CD4-positive, alpha-beta memory T cell (primary cell): ENCODE data around the gene ARL11. TPM values are rescaled to one million over a fixed set of nuclear protein-coding genes. Genes with fewer than 3 reads are reported as not detected.
A peak's percentile ranks its signal among the peaks of the same experiment; 100 is the strongest.

Source experiments
- CTCF ChIA-PET: fragments of 350-600 bp; sonication (Branson Sonifier 250); formaldehyde crosslinking; loops from one replicate; lab custom pipeline; 2021; ENCODE audit warnings: inconsistent platforms; ENCODE audit not compliant: partially characterized antibody; lab: Charles Lee
- POLR2A ChIA-PET: fragments of 350-600 bp; sonication (Branson Sonifier 250); formaldehyde crosslinking; loops from one replicate; lab custom pipeline; 2021; ENCODE audit not compliant: partially characterized antibody; lab: Charles Lee
- DNase-seq, 5 donors: peaks; one replicate each; pipeline versions ENCODE4 v3.0.0 to v3.0.0-alpha.2; 2020 to 2022; ENCODE audit warnings: mixed read lengths in 1 of 5
- H3K27ac ChIP-seq: one replicate; pipeline ENCODE4 v1.7.0; 2013; ENCODE audit warnings: low read depth, low read length
- H3K27me3 ChIP-seq: 2 replicates; pipeline ENCODE4 v1.7.0; 2013; ENCODE audit warnings: mild to moderate bottlenecking, low read length, moderate library complexity; ENCODE audit not compliant: insufficient read depth
- H3K36me3 ChIP-seq: 2 replicates; pipeline ENCODE4 v1.7.0; 2013; ENCODE audit warnings: mild to moderate bottlenecking, low read length, moderate library complexity; ENCODE audit not compliant: insufficient read depth
- H3K4me1 ChIP-seq: 2 replicates; pipeline ENCODE4 v1.7.0; 2013; ENCODE audit warnings: mild to moderate bottlenecking, low read length, moderate library complexity; ENCODE audit not compliant: insufficient read depth
- H3K4me3 ChIP-seq, 2 donors: one replicate each; pipeline ENCODE4 v1.7.0; 2013; ENCODE audit warnings: low read length in 2 of 2, mild to moderate bottlenecking in 1 of 2
- H3K9me3 ChIP-seq, 2 donors: one replicate each; pipeline ENCODE4 v1.7.0; 2013; ENCODE audit warnings: low read length in 2 of 2, control low read depth in 1 of 2; ENCODE audit not compliant: control insufficient read depth in 1 of 2
- H3K27ac Mint-ChIP-seq, 7 donors: one replicate each; pipeline ENCODE4 v1.8.0; 2020 to 2021; ENCODE audit warnings: mixed read lengths in 7 of 7, mild to moderate bottlenecking in 6 of 7, inconsistent platforms in 3 of 7, moderate library complexity in 3 of 7
- H3K27me3 Mint-ChIP-seq, 2 donors: one replicate each; pipeline ENCODE4 v1.8.0; 2020 to 2021; ENCODE audit warnings: mixed read lengths in 2 of 2
- H3K36me3 Mint-ChIP-seq, 2 donors: one replicate each; pipeline ENCODE4 v1.8.0; 2020 to 2021; ENCODE audit warnings: mixed read lengths in 2 of 2, inconsistent platforms in 1 of 2, mild to moderate bottlenecking in 1 of 2
- H3K4me1 Mint-ChIP-seq, 4 donors: one replicate each; pipeline ENCODE4 v1.8.0; 2020 to 2021; ENCODE audit warnings: mixed read lengths in 4 of 4, mild to moderate bottlenecking in 1 of 4
- H3K4me3 Mint-ChIP-seq, 8 donors: one replicate each; pipeline ENCODE4 v1.8.0; 2020 to 2021; ENCODE audit warnings: mixed read lengths in 8 of 8, mild to moderate bottlenecking in 7 of 8, moderate library complexity in 6 of 8, inconsistent platforms in 3 of 8
- H3K9me3 Mint-ChIP-seq, 8 donors: one replicate each; pipeline ENCODE4 v1.8.0; 2020 to 2021; ENCODE audit warnings: mixed read lengths in 8 of 8, mild to moderate bottlenecking in 5 of 8, inconsistent platforms in 3 of 8, moderate library complexity in 1 of 8
- intact Hi-C: fragments of 100-400 bp; cut with micrococcal nuclease; formaldehyde crosslinking; loops from one replicate; pipeline ENCODE4 v1.15.1; 2023
- polyA plus RNA-seq, 2 donors: library from polyadenylated mRNA; unstranded; fragments of 300-500 nt; fragmentation: Illumina TruSeq; gene quantifications; one replicate each; pipeline ENCODE4 v1.2.3, GENCODE V29; 2021
- total RNA-seq, 2 experiments: library from RNA; stranded (reverse); gene quantifications; one replicate each; pipeline ENCODE4 v1.2.3, GENCODE V29; 2021

ARL11 gene
- total and polyA plus RNA-seq, 4 experiments from 2014 or later: 0.15 to 0.55 (median 0.41) TPM

- H3K4me1 ChIP-seq: peaks cover 10% of the 10 kb centered on the region
- intact Hi-C loops: loop anchor here (5.0 kb wide), 1 partner anchor 47 kb away; the partner anchor contains the start of gene EBPL
- H3K36me3 Mint-ChIP-seq: no peaks in the 10 kb centered on the region
- H3K4me3 Mint-ChIP-seq: peak overlapping the region; percentile 22 to 85 (median 58)
- H3K4me1 Mint-ChIP-seq: peaks cover 4 to 10% (median 5%) of the 10 kb centered on the region in 4 donors
- H3K4me3 ChIP-seq: no peak overlapping the region
- no peaks in the 10 kb centered on the region for H3K9me3 ChIP-seq
- POLR2A ChIA-PET: interaction anchor here (1.2 kb wide), 1 partner anchor 16 kb away, joined by 5 read pairs; no protein-coding TSS in a partner anchor
- DNase-seq: peak in 1 of 5 donors; percentile 10
- no peaks in the 10 kb centered on the region for H3K27me3 Mint-ChIP-seq
- peak overlapping the region in 5 of 7 donors; percentile 37 to 90 (median 56) for H3K27ac Mint-ChIP-seq
- no peaks in the 10 kb centered on the region for H3K27me3 ChIP-seq
- CTCF ChIA-PET: interaction anchor here (0.9 kb wide), 1 partner anchor 112 kb away, joined by 3 read pairs; no protein-coding TSS in a partner anchor
- H3K27ac ChIP-seq: no peak overlapping the region
- no peaks in the 10 kb centered on the region for H3K9me3 Mint-ChIP-seq
- no peaks in the 10 kb centered on the region for H3K36me3 ChIP-seq
Measured at GRCh38 chr13:49645451-49645850, 17.1 kb downstream of the ARL11 start.

GRCh38 chr13:49646688-49647087, 18.4 kb downstream of the ARL11 start:
- H3K27me3 ChIP-seq: no peaks in the 10 kb centered on the region
- H3K4me1 ChIP-seq: peaks cover 10% of the 10 kb centered on the region
- H3K36me3 ChIP-seq: no peaks in the 10 kb centered on the region
- H3K9me3 ChIP-seq: no peaks in the 10 kb centered on the region
- ChIA-PET CTCF (interaction anchor here (0.5 kb wide), 1 partner anchor 42 kb away, joined by 3 read pairs; no protein-coding TSS in a partner anchor), POLR2A (no interaction called here)
- H3K4me3 Mint-ChIP-seq: no peak overlapping the region
- no peaks in the 10 kb centered on the region for H3K27me3 Mint-ChIP-seq
- no peaks in the 10 kb centered on the region for H3K9me3 Mint-ChIP-seq
- peaks cover 4 to 10% (median 5%) of the 10 kb centered on the region in 4 donors for H3K4me1 Mint-ChIP-seq
- no peak overlapping the region for H3K27ac ChIP-seq
- intact Hi-C loops: loop anchor here (5.0 kb wide), 1 partner anchor 46 kb away; the partner anchor contains the start of gene EBPL
- no peak for DNase-seq
- H3K4me3 ChIP-seq: no peak overlapping the region
- H3K36me3 Mint-ChIP-seq: no peaks in the 10 kb centered on the region
- no peak overlapping the region for H3K27ac Mint-ChIP-seq

- H3K4me3 ChIP-seq: no peak overlapping the region
- no peaks in the 10 kb centered on the region for H3K9me3 Mint-ChIP-seq
- H3K27me3 Mint-ChIP-seq: no peaks in the 10 kb centered on the region
- no peak for DNase-seq
- H3K27me3 ChIP-seq: no peaks in the 10 kb centered on the region
- ChIA-PET POLR2A (no interaction called here), CTCF (interaction anchor here (1.0 kb wide), 1 partner anchor 198 kb away, joined by 3 read pairs; no protein-coding TSS in a partner anchor)
- no peak overlapping the region for H3K27ac Mint-ChIP-seq
- H3K36me3 Mint-ChIP-seq: no peaks in the 10 kb centered on the region
- H3K4me3 Mint-ChIP-seq: no peak overlapping the region
- H3K4me1 Mint-ChIP-seq: peaks cover 4 to 10% (median 5%) of the 10 kb centered on the region in 4 donors
- no peaks in the 10 kb centered on the region for H3K9me3 ChIP-seq
- intact Hi-C loops: loop anchor here (5.0 kb wide), 1 partner anchor 43 kb away; the partner anchor contains the start of gene EBPL
- H3K27ac ChIP-seq: no peak overlapping the region
- no peaks in the 10 kb centered on the region for H3K36me3 ChIP-seq
- H3K4me1 ChIP-seq: peaks cover 10% of the 10 kb centered on the region
Measured at GRCh38 chr13:49649244-49649962, 21.1 kb downstream of the ARL11 start.

GRCh38 chr13:49649963-49650312, 21.6 kb downstream of the ARL11 start:
- Mint-ChIP-seq H3K36me3 (no peaks in the 10 kb centered on the region), H3K9me3 (no peaks in the 10 kb centered on the region), H3K4me3 (no peak overlapping the region), H3K27me3 (no peaks in the 10 kb centered on the region), H3K27ac (peak overlapping the region in 1 of 7 donors; percentile 42), H3K4me1 (peaks cover 4 to 6% (median 5%) of the 10 kb centered on the region in 4 donors)
- no peak overlapping the region for H3K4me3 ChIP-seq
- DNase-seq: no peak
- peaks cover 10% of the 10 kb centered on the region for H3K4me1 ChIP-seq
- no peaks in the 10 kb centered on the region for H3K9me3 ChIP-seq
- intact Hi-C loops: loop anchor here (5.0 kb wide), 1 partner anchor 42 kb away; the partner anchor contains the start of gene EBPL
- no peaks in the 10 kb centered on the region for H3K36me3 ChIP-seq
- H3K27ac ChIP-seq: no peak overlapping the region
- POLR2A ChIA-PET: no interaction called here
- no peaks in the 10 kb centered on the region for H3K27me3 ChIP-seq
- CTCF ChIA-PET: interaction anchor here (1.0 kb wide), 1 partner anchor 197 kb away, joined by 3 read pairs; no protein-coding TSS in a partner anchor

- no peaks in the 10 kb centered on the region for H3K27me3 Mint-ChIP-seq
- no peak overlapping the region for H3K27ac Mint-ChIP-seq
- no peaks in the 10 kb centered on the region for H3K4me1 ChIP-seq
- no peaks in the 10 kb centered on the region for H3K9me3 ChIP-seq
- no peak for DNase-seq
- H3K4me1 Mint-ChIP-seq: no peaks in the 10 kb centered on the region
- H3K36me3 Mint-ChIP-seq: no peaks in the 10 kb centered on the region
- ChIA-PET CTCF (no interaction called here), POLR2A (no interaction called here)
- H3K4me3 Mint-ChIP-seq: no peak overlapping the region
- no peaks in the 10 kb centered on the region for H3K36me3 ChIP-seq
- intact Hi-C loops: loop anchor here (1.0 kb wide), 1 partner anchor 197 kb away; no protein-coding TSS in a partner anchor
- no peak overlapping the region for H3K27ac ChIP-seq
- H3K27me3 ChIP-seq: no peaks in the 10 kb centered on the region
- H3K9me3 Mint-ChIP-seq: no peaks in the 10 kb centered on the region
- no peak overlapping the region for H3K4me3 ChIP-seq
Measured at GRCh38 chr13:49651570-49652354, 23.5 kb downstream of the ARL11 start.

GRCh38 chr13:49652355-49653305, 24.3 kb downstream of the ARL11 start:
- Histone ChIP-seq H3K4me1 (no peaks in the 10 kb centered on the region), H3K27me3 (no peaks in the 10 kb centered on the region), H3K36me3 (no peaks in the 10 kb centered on the region), H3K27ac (no peak overlapping the region), H3K9me3 (no peaks in the 10 kb centered on the region), H3K4me3 (no peak overlapping the region)
- intact Hi-C loops: loop anchor here (1.0 kb wide), 1 partner anchor 196 kb away; no protein-coding TSS in a partner anchor
- ChIA-PET POLR2A (no interaction called here), CTCF (no interaction called here)
- no peaks in the 10 kb centered on the region for H3K36me3 Mint-ChIP-seq
- no peaks in the 10 kb centered on the region for H3K9me3 Mint-ChIP-seq
- H3K27ac Mint-ChIP-seq: no peak overlapping the region
- DNase-seq: peak in 1 of 5 donors; percentile 6
- no peaks in the 10 kb centered on the region for H3K27me3 Mint-ChIP-seq
- no peaks in the 10 kb centered on the region for H3K4me1 Mint-ChIP-seq
- no peak overlapping the region for H3K4me3 Mint-ChIP-seq
